HG03095 (cell line): ENCODE data around the gene CHIC2.

Source experiments
- ATAC-seq: cut with Tn5 transposase; IDR thresholded peaks from one replicate; pipeline ENCODE4 v1.9.1; 2021; ENCODE audit warnings: moderate library complexity; ENCODE audit not compliant: unreplicated experiment

The CHIC2 gene

GRCh38 chr4:54011201-54011600, 53.2 kb downstream of the CHIC2 start:
- no peak for ATAC-seq

DNA sequence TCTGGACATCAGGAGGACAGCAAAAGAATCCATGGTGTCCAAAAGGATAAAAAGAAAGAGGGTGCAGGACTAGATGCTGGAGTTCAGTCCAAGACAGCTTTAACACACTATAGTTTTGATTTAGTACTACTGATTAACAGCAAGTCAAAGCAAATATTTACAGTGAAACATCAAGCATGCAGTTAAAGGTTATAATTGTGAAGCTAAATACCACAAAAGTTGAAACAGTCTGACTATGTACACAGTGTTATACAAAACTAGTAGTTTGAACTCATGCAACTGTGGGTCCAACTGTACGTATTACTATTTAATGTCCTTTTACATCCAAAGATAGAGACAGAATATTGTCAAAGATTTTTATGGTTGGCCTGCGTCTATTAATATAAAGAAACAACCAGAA, 57.6 kb downstream of the CHIC2 start:
- no peak for ATAC-seq

GRCh38 chr4:54005475-54005874, 58.9 kb downstream of the CHIC2 start:
- no peak for ATAC-seq

- ATAC-seq = no peak
Observed at GRCh38 chr4:54004463-54004862, 59.9 kb downstream of the CHIC2 start.

GRCh38 chr4:54001668-54002365, 62.6 kb downstream of the CHIC2 start:
- ATAC-seq = no peak

DNA sequence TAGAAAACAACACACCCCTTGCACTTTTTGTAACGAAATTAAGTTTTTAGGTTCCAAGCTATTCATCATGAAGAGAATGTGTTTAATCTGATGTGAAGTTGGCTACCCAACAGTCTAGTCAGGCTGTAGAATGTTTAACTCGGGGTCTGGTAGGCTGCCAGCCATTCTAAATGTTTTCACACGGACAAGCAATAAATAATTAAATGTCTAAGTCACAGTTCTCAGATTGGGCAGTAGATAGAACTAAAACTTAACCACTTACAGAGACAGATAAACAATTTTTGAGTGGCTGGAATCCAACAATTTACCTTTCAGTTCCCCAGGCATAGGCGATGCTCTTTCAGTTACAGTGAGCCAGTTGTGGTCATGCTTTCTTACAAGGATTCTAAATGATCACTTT, 66.5 kb downstream of the CHIC2 start:
- no peak for ATAC-seq

DNA sequence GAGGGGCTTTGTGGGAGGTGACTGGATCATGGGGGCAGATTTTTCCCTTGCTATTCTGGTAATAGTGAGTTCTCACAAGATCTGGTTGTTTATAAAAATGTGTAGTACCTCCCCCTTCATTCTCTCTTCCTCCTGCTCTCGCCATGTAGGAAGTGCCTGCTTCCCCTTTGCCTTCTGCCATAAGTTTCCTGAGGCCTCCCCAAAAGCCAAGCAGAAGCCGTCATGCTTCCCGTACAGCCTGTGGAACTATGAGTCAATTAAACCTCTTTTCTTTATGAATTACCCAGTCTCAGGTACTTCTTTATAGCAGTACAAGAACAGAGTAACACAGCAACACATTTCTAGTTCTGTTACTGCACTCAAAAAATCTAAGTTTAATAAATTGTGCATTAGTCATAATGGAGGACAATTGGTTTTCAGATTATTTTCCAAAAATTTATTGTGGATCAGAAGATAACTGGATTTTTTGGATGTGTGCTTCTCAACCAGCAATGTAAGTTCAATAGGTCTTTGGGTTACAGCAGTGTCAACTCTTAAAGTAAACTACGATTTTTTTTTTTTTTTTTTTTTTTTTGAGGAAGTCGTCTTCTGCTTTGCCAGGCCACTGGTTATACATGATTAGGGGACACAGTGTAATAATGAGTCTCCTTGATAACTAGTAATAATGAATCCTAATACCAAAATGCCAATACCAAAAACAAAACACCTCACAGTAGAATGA, 69.9 kb downstream of the CHIC2 start:
- ATAC-seq = no peak

DNA sequence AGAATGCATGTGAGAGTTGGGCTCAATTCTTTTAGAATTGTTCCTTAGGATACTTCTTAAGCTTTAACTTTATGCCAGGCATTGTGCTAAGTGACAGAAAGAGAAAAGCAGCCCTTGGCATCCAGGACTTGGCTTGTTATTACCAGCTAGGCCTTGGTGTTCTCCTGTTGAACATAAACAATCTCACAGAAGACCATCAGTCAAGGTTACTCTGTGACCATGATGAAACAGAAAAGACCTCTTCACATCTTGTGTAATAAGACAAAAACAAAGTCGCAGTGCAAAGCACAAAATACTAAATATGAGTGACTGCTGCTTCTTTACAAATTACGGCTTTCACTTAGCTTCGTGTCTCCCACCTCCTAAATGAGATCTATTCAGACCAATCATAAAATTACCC, 71.6 kb downstream of the CHIC2 start:
- ATAC-seq = no peak

DNA sequence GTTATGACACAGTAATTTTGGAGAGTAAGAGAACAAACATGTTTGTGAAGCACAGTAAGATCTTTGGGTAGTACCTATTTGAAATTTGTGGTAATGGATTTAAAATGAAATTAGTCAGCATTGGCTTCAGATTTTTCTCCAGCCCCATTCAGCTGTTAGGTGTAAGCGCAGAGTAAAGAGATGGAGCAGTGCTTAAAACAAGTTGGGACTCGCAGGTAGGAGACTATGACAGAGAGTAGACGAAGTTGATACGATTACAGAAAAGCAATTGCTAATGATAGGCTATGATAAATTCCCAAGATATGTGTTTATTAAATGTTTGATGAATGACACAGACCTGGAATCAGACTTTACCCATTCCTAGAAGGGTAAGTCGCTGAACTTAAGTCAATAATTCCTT, 72.6 kb downstream of the CHIC2 start:
- ATAC-seq = no peak

GRCh38 chr4:53990641-53991040, 73.8 kb downstream of the CHIC2 start:
- ATAC-seq = no peak

DNA sequence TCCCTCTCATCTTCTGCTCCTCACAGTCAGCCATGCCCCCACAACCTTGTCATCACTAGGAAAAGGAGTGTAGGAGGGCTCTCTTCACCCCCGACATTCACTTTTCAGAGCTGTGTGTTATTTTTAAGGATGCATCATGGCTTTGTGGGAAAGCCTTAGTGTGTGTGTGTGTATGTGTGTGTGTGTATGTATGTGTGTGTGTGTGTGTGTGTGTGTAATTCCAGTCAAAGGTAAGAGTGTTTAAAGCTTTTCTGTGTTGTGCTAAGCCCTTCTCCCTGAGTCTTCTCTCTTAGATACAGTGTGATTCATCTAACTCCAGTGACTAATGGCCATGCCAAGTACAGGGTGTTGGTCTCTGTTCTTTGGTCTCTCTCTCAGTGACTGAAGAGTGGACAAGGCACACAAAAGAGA, 76.6 kb downstream of the CHIC2 start:
- ATAC-seq = no peak

DNA sequence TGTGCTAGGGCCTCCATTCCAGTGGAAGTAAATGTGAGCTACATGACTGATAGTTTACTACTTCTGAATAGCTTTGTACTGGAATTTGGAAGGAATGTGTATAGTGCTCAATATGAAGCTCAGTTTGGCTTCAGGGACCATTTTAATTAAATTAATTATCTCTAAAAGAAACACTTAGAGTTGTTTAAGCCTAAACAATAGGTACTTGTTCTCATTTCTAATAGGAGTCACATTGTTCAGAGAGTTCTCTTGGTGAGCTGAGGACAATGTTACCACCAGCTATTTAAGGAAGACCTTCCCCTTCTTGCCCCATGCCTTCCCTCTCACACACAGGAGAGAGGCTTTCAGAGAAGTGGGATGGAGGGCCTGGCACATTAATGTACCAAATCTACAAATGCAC, 78.3 kb downstream of the CHIC2 start:
- no peak for ATAC-seq

- no peak for ATAC-seq
Observed at GRCh38 chr4:53981567-53981966, 82.8 kb downstream of the CHIC2 start.

GRCh38 chr4:53981066-53981465, 83.3 kb downstream of the CHIC2 start:
- no peak for ATAC-seq

- ATAC-seq = no peak
Observed at GRCh38 chr4:53974561-53974960, 89.8 kb downstream of the CHIC2 start.

GRCh38 chr4:53967986-53968385, 96.4 kb downstream of the CHIC2 start:
- ATAC-seq = no peak

GRCh38 chr4:53963781-53964180, 100.6 kb downstream of the CHIC2 start:
- no peak for ATAC-seq

DNA sequence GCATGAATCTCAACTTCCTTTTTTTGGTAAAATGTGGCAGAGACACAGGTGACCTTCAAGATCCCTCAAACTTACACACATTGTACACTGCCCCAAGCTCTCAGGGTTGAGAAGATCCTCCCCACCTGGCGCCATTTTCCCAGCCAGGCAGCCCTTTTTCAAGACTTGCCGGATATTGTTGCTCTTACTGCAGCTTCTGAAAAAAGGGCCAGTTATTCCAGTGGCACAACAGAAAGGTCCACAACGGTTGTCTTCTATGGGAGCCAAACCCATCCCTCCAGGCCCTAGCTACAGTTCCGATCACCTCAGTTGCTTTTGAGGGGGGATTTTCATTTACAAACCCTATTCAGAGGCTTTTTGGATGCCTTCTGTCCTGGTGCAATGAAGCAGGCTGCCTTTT, 101.1 kb downstream of the CHIC2 start:
- no peak for ATAC-seq

DNA sequence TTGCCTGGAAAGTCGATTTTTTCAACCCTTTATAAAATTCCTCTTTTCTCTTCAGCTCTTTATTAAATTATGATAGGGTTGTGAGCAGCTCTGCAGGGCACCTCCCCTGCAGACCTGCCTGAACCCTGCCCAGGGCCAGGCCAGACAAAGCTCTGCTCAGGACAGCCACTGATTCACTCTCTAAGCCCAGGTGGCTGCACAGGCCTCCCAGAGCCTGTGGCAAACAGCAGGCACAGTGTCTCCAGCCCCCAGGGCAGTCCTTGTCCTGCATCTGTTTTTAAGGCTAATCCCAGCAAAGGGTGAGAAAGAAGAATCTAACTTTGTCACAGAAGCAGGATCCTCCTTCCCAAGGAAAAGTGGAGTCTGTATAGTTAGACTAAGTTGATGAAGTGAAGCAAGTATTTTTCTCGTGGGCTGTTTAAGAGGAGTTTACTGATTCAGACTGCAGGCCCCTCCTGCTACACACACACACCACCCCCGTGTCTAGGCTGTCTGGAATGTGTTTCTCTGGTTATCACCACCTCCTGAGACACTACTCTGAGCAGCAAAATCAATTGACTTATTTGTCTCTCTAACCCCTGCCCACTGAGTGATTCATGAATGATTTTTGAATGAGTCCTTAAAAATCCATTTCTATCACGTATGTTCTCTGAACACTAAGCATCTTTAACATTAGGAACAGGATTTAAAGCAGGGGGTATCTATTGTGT, 101.7 kb downstream of the CHIC2 start:
- ATAC-seq = no peak

DNA sequence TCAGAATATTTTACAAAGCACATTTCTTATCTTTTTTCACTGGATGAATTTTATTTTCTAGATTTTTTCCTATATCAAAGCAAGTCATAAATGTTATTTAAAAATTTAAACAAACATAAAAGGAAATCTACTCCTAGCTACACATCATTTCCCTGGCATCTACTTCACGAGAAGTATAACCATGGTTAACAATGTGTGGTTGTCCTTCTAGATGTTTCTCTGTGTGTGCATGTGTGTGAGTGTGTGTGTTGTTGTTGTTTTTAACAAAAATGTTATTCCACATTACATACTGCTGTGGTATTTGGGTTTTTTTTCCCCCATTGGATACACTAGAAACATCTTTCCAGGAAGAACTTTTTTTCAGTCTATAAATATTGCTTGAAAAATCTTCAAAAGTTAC, 103.1 kb downstream of the CHIC2 start:
- ATAC-seq = no peak

DNA sequence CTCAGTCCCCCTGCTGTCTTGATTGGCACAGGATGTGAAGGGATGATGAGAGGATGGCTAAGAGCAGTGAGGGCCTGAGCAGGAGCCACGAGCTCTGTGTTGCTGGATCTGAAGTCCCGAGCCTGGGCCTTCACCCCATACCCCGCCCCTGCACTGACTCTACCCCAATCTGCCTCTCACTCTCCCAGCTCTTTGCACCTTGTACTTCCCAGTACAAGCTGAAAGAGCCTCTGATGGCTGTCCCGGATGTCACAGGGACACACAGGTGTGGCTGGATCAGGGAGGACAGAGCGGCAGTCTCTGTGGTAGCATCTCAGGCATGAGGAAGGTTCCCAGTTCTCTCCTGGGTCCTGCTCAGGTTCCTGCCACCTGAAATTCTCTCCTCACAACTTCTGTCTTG, 103.6 kb downstream of the CHIC2 start:
- no peak for ATAC-seq
